ENCODE measurements around the gene GOLGA5. TPM values are rescaled to one million over a fixed set of nuclear protein-coding genes. Genes with fewer than 3 reads are reported as not detected.

Gene GOLGA5
- total RNA-seq, result 72.4 and 77.2 TPM in 2 replicates

GRCh38 chr14:92793709-92794546 lies at the start of gene GOLGA5:
Gene GOLGA5, plus strand, starts transcription at chr14:92794305. Its CDS starts 3,133 bp downstream, at chr14:92797438.

GRCh38 chr14:92748259-92749016 lies 45.7 kb upstream of the GOLGA5 start, which contains the start of gene LGMN:
Gene LGMN, minus strand, starts transcription at chr14:92748627. Its CDS starts 15,841 bp downstream, at chr14:92732786.

Other genes with a start within 250 kb of the GOLGA5 start
- 91.3 and 96.7 TPM in 2 replicates for gene LGMN, start 45.7 kb upstream of the GOLGA5 start, total RNA-seq
- not detected in 2 replicates for gene CHGA, start 128.8 kb downstream of the GOLGA5 start, total RNA-seq

All from articular chondrocyte of knee joint (primary cell).